ENCODE results near the gene SH3RF3. TPM values are rescaled to one million over a fixed set of nuclear protein-coding genes. Genes with fewer than 3 reads are reported as not detected.

The SH3RF3 gene
- total RNA-seq, 6 donors from 2014 or later = 4.1 to 21.0 (median 8.0) TPM

DNA sequence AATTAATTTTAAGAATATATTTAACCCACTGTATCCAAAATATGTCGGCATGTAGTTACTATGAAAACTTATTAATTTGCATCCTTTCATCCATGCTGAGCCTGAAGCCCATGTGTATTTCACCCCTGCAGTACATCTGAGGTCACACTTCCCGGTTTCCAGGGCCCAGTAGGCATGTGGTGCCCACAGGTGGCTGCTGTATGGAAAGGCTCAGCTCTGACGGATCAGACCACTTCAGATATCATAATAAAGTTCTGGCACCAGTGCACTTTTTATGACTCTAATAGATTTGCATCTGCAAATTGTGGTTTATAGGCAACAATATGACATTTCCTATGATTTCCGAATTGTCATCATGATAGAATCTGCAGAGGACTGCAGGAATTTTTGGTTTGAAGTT lies 22.5 kb downstream of the SH3RF3 start:
- Histone ChIP-seq H3K27me3 (no peaks in the 10 kb centered on the region), H3K27ac (no peak overlapping the region), H3K36me3 (no peaks in the 10 kb centered on the region), H3K9me3 (no peaks in the 10 kb centered on the region), H3K4me1 (peaks cover 0 to 6% (median 0%) of the 10 kb centered on the region in 4 donors), H3K4me3 (no peak overlapping the region)
- ATAC-seq (ENCODE audit: low FRiP score in 2 of 2) (no peak), DNase-seq (no peak)
- 72 to 86% methylated on average over 4 of the region's 4 CpGs for WGBS, 2 donors
- no peak for TF ChIP-seq POLR2A (IDR thresholded peaks at IDR 0.05)
- TF ChIP-seq POLR2AphosphoS5 (IDR thresholded peaks at IDR 0.05) = no peak
- TF ChIP-seq EP300 (IDR thresholded peaks at IDR 0.05) = no peak
- TF ChIP-seq, protein P1, sequence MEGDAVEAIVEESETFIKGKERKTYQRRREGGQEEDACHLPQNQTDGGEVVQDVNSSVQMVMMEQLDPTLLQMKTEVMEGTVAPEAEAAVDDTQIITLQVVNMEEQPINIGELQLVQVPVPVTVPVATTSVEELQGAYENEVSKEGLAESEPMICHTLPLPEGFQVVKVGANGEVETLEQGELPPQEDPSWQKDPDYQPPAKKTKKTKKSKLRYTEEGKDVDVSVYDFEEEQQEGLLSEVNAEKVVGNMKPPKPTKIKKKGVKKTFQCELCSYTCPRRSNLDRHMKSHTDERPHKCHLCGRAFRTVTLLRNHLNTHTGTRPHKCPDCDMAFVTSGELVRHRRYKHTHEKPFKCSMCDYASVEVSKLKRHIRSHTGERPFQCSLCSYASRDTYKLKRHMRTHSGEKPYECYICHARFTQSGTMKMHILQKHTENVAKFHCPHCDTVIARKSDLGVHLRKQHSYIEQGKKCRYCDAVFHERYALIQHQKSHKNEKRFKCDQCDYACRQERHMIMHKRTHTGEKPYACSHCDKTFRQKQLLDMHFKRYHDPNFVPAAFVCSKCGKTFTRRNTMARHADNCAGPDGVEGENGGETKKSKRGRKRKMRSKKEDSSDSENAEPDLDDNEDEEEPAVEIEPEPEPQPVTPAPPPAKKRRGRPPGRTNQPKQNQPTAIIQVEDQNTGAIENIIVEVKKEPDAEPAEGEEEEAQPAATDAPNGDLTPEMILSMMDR (IDR thresholded peaks at IDR 0.05) = no peak

DNA sequence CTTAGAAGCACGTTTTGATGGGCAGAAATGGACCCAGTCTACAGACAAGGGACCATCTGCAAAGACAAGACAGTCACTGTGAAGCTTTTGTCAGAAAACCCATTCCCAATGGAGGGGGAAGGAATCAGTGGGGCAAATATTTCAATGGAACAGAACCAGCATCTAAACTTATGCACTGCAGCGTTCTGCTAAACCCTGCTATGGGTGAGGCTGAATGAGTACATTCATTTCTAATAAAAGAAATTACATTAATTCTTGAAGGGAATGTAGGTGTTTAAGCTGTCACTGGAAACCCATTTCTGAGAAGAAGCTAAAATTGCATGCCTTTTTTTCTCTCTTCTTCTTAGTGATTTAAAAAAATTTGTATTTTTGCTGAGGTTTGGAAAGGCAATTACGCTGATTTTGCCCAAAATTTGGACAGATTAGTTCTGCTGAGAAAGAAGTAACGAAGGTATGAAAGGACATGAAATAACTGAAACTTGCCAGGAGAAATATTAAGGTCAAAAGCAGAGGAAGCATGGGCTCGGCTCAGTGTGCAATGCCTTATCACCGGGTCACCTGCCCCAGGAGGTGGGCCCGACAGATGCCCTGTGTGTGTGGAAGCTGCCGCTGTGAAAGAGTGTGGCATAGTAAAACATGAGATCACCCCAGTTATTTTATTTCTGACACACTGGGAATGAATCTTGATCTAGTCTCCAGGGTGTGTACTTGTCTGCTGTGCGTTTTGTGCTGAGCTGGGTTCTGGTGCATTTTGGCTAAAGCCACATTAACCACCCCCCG lies 24.2 kb downstream of the SH3RF3 start:
- ATAC-seq (ENCODE audit: low FRiP score in 2 of 2) = no peak
- peaks cover 0 to 6% (median 0%) of the 10 kb centered on the region in 4 donors for H3K4me1 ChIP-seq
- H3K9me3 ChIP-seq = no peaks in the 10 kb centered on the region
- no peak overlapping the region for H3K27ac ChIP-seq
- no peak for DNase-seq
- WGBS, 2 donors = 81 to 87% methylated on average over 10 of the region's 10 CpGs
- no peaks in the 10 kb centered on the region for H3K36me3 ChIP-seq
- H3K4me3 ChIP-seq = no peak overlapping the region
- TF ChIP-seq, protein P1 (IDR thresholded peaks at IDR 0.05) = no peak
- no peak for TF ChIP-seq EP300 (IDR thresholded peaks at IDR 0.05)
- TF ChIP-seq POLR2AphosphoS5 (IDR thresholded peaks at IDR 0.05) = no peak
- TF ChIP-seq POLR2A (IDR thresholded peaks at IDR 0.05) = no peak
- H3K27me3 ChIP-seq = no peaks in the 10 kb centered on the region

DNA sequence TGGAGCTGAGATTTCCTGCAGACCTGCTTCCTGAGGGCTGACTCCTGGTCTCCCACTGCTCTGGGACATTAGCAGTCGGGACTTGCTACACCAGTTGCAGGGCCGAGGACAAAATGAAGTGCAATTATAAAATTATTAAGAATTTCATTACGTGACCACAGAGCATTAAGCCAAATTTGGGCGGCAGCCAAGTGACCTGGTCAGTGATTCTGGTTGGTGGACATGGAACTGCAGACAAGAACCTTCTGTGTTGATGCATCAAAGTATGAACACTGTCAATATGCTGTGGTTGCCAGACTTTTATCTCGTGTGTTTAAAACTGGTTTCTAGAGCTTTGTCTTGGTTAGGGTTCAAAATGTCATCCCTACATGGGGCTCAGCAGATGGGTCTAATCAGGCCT lies 24.8 kb downstream of the SH3RF3 start:
- TF ChIP-seq, protein P1 (IDR thresholded peaks at IDR 0.05) = no peak
- TF ChIP-seq POLR2A (IDR thresholded peaks at IDR 0.05) = no peak
- TF ChIP-seq EP300 (IDR thresholded peaks at IDR 0.05) = no peak
- no peak for TF ChIP-seq POLR2AphosphoS5 (IDR thresholded peaks at IDR 0.05)
- H3K27ac ChIP-seq = no peak overlapping the region
- no peaks in the 10 kb centered on the region for H3K9me3 ChIP-seq
- peaks cover 0 to 6% (median 0%) of the 10 kb centered on the region in 4 donors for H3K4me1 ChIP-seq
- no peak for DNase-seq
- H3K4me3 ChIP-seq = no peak overlapping the region
- WGBS, 2 donors = 68 to 83% methylated on average over 5 of the region's 5 CpGs
- ATAC-seq (ENCODE audit: low FRiP score in 2 of 2) = no peak
- no peaks in the 10 kb centered on the region for H3K27me3 ChIP-seq
- no peaks in the 10 kb centered on the region for H3K36me3 ChIP-seq

DNA sequence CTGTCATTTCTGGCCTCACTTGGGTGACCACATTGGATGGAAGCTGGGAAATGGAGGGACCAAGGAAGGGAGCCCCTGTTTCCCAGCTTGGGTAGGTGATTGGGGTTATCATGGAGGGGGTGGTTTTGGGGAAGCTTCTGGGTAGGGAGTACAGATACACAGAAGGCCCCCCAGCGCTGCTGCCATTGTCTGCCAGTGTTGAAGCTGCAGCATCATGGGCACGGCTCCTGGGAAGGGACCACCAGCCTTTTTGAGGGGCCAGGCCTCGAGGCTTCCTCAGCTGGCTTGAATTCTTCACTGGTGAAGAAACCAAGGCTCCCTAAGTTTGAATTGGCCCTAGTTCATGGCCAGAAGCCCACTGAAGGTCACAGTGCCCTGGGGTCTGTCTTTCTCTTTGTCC lies 25.2 kb downstream of the SH3RF3 start:
- no peak overlapping the region for H3K4me3 ChIP-seq
- H3K36me3 ChIP-seq = no peaks in the 10 kb centered on the region
- no peaks in the 10 kb centered on the region for H3K27me3 ChIP-seq
- 81% methylated on average over 3 of the region's 3 CpGs; no CpG with 5 or more reads in 1 of the 2 donors for WGBS, 2 donors
- H3K27ac ChIP-seq = no peak overlapping the region
- DNase-seq = no peak
- no peaks in the 10 kb centered on the region for H3K9me3 ChIP-seq
- H3K4me1 ChIP-seq = peaks cover 0 to 6% (median 0%) of the 10 kb centered on the region in 4 donors
- TF ChIP-seq POLR2A (IDR thresholded peaks at IDR 0.05) (no peak), EP300 (IDR thresholded peaks at IDR 0.05) (no peak), POLR2AphosphoS5 (IDR thresholded peaks at IDR 0.05) (no peak)
- TF ChIP-seq, protein P1 (IDR thresholded peaks at IDR 0.05) = no peak
- no peak for ATAC-seq (ENCODE audit: low FRiP score in 2 of 2)

All from upper lobe of left lung (tissue), 6 donors.